Stimulated activated CD4-positive, alpha-beta T cell treated with anti-CD3 and anti-CD28 coated beads, Interleukin-1b, Interleukin-23, amount 100 ng/mL, for 1 hour (primary cell): ENCODE measurements around the gene ITGAD.
A peak's percentile ranks its signal among the peaks of the same experiment; 100 is the strongest.
"Not testable (repeated sequence)": the region's sequence is repeated elsewhere in the genome, so short reads cannot be mapped to it uniquely, and the experiment has no call there.

ENCODE experiments used
- DNase-seq, 2 donors: peaks; one replicate each; pipeline ENCODE4 v3.0.0-alpha.2; 2020; ENCODE audit warnings: low read depth in 2 of 2

The ITGAD gene

DNA sequence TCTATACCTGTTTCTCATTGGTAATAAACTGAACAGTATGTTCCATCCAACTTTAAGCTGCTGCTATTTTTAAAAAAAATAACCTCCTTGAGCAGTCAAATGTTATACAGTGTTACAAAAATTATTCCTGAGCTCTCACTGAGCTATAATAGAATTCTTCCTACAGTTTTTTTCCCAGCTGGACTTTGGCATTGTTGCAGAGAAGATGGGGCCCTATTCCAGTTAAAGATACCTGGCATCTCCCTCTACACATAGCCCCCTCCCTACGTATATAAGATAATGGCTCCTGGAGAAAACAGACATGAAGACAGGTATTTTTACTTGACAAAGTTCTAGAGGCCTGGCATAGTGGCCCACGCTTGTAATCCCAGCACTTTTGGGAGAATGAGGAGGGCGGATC lies 36.7 kb downstream of the ITGAD start:
- no peak for DNase-seq

DNA sequence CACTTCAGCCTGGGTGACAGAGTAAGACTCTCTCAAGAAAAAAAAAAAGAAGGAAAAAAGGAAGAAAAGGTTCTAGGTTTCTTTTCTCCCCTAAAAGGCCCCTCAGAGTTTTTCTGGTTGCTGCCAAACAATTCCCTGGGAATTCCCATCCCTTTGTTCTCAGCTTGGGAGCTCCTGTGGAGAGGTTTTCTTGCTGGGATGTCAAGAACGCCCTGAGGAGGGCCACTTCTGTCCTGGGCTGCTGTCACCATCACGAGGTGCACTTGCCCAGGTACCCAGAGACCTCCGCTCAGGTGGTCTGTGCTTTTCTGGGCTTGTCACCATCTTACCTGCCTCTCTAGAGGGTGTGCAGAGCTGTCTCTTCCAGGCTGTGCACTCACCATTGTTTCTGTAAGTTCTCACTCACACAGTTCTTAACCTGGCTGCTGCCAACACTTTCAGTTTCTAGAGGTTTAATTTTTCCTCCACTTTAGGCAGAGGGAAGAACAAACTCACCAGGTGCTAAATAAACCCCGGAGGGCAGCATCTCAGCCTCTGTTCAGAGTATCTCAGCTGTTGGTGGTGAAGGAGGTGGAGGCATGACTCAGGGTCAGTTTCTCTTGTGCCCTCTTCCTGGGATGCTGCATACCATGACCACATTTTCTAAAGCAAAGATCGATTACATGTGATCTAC lies 37.4 kb downstream of the ITGAD start:
- DNase-seq, result no peak

- no peak for DNase-seq
These were observed 42.4 kb downstream of the ITGAD start for GRCh38 chr16:31435341-31436220.

DNA sequence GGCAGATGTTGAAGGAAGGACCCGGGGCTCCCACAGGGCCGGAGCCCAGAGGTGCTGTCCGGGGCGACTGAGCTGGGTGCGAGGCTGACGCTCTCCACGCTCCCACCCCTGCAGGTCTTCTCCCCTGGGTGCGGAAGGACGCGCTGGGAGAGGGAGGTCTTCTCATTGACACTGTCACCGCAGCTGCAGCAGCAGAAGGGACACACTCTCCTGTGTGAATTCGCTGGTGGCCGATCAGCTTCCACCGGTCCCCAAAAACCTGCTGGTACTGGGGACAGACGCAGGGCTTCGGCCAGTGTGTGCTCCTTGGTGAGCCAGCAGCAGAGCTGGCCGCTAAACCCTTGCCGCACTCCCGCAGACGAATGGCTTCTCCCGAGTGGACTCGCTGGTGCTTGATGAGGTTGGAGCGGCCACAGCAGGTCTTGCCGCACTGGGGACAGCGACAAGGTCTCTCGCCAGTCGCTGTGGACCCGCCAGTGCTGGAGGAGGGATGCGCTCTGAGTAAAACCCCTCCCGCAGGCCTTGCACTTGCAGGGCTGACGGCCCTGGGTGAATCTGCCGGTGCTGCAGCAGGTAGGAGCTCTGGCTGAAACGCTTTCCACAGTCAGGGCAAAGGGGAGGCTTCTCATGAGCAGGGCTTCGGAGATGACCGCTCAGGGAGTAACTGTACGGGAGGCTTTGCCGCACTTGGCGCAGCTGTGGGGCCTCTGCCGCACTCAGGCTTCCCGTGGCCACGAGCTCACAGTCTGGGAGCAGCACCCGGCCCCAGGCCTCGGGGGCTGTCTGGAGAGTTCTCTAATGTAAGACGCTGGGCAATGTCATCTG lies 43.3 kb downstream of the ITGAD start:
- no peak for DNase-seq

- no peak for DNase-seq
These were observed 45.3 kb downstream of the ITGAD start for GRCh38 chr16:31438414-31438813.

- DNase-seq, result not testable (repeated sequence)
These were observed 45.9 kb downstream of the ITGAD start for GRCh38 chr16:31439023-31439422.

DNA sequence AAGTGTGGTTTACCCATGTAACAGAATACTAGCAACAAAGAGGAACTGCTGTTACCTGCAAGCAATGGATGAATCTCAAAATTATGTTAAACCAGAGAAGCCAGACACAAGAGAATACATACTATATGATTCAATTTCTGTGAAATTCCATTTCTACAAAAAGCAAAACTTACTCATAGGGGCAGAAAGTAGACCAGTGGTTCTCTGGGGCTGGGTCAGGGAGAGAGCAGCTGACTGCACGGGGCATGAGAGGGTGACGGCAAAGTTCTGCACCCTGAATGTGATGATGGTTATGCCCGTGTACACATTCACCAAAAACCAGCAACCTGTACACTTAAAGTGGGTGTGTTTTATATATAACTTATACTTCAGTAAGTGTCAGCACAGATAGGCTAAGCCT lies 46.4 kb downstream of the ITGAD start:
- no peak for DNase-seq

DNA sequence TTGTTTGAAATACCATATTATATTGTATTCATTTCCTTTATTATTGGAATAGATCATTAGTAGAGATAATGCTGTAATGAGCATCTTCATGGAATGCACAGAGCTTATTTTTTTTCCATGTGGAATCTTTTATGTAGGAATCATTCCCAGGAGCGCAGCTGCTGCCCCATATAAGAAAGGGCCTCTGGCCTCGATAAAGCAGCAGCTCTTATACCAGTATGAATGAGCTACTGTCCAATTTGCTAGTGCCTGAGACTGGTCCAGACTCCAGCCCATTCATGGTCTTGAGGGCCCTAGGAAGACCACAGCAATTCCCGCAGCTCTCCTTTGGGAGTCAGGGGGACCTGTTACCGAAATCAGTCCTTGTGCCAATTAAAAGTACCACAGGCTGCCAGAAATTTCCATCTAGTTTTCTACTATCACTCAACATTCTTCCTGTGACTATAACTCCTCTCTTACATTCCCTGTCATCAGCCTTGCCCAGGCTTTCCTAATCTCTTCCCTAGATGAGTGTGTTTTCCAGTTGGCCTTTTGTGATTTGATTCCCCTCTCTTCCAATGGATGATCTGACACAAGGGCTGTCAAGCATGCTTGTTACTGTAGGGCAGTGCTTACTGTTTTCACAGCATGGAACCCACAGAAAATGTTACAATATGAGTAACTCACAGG lies 47.5 kb downstream of the ITGAD start:
- no peak for DNase-seq

- DNase-seq, result no peak
These were observed 48.8 kb downstream of the ITGAD start for GRCh38 chr16:31441956-31442355.

DNA sequence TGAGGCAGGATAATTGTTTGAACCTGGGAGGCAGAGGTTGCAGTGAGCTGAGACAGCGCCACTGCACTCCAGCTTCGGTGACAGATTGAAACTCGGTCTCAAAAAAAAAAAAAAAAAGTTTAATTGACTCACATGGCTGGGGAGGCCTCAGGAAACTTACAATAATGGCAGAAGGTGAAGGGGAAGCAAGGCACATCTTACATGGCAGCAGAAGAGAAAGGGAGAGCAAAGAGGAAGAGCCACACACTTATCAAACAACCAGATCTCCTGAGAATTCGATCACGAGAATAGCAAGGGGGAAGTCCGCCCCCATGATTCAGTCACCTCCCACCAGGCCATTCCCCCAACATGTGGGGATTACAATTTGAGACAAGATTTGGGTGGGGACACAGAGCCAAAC lies 52.8 kb downstream of the ITGAD start:
- not testable (repeated sequence) for DNase-seq

DNA sequence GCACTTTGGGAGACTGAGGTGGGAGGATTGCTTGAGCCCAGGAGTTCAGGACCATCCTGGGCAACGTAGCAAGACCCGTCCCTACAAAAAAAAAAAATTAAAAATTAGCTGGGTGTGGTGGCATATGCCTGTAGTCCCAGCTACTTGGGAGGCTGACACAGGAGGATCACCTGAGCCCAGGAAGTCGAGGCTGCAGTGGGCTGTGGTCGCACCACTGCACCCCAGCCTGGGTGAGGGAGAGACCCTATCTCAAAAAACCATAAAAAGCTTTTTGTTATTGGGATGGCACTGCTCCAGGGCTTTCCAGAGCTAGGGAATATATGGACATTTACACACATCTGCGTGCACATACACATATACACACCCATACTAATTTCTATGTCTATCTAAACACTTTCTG lies 58.1 kb downstream of the ITGAD start:
- no peak for DNase-seq

- DNase-seq, result no peak
These were observed 58.7 kb downstream of the ITGAD start for GRCh38 chr16:31451681-31452351.

DNA sequence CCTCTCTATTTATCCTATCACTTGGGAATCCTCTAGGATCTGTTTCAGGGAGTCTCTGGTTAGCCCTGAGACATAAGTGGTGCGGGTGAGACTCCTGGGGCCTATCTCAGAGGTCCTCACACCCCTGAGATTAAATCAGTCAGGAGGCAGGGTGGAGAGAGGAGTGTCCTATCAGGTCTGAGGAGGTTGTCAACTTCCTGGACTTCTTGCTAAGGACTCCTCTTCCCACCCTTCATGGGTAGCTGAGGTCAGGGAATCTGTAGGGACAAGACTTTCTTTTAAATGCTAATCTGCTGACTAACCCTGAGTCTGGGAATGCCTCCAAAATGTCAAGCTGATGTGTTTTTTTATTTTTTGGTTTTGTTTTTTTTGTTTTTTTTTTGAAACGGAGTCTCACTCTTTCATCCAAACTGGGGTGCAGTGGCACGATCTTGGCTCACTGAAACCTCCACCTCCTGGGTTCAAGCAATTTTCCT lies 59.5 kb downstream of the ITGAD start:
- DNase-seq, result no peak

GRCh38 chr16:31453255-31454204 lies 60.4 kb downstream of the ITGAD start:
- DNase-seq, result no peak

DNA sequence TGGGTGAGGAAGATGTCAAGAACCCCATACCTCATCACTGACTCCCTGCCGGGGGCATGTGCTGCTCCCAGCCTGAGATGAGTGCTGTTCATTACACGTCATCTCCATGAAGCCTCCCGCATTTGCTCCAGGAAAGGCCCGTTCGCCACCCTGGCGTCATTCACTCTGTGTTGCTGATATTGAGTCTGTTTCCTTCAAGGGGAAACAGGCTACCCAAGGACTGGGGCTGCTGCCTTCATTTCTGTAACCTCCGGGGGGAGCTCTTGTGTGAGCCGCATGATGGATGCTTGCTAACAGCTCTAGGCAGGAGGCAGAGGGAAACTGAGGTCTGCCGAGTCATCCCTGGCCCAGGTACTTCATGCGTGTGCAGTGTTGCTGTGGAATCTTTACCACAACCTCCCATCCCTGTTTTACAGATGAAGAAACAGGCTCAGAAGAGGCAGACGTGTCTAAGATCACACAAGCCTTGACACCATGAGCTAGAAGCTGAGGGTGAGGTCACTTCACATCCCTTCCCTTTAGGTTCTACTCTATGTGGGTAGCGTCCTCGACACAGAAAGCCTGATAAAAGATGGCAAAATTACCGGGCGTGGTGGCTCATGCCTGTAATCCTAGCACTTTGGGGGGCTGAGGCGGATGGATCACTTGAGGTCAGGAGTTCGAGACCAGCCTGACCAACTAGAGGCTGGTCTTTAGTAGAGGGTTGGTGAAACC lies 62.6 kb downstream of the ITGAD start:
- no peak for DNase-seq

DNA sequence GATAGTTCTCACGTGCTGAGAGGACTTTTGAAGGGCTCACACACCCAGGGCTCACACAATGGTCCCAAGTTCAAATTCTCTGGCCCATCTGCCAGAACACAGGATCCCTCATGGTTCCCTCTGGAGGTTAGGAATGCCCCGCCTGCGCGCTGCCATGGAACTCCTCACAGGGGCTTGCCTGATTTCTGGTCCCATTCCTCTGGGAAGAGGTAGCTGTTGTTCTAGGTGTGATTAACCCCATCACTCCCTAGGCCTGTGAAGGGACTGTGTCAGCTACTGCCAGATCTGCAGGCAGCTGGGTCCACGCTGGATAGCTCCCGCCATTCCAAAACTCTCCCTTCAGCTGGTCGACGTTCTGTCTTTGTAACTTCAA lies 63.8 kb downstream of the ITGAD start:
- no peak for DNase-seq

DNA sequence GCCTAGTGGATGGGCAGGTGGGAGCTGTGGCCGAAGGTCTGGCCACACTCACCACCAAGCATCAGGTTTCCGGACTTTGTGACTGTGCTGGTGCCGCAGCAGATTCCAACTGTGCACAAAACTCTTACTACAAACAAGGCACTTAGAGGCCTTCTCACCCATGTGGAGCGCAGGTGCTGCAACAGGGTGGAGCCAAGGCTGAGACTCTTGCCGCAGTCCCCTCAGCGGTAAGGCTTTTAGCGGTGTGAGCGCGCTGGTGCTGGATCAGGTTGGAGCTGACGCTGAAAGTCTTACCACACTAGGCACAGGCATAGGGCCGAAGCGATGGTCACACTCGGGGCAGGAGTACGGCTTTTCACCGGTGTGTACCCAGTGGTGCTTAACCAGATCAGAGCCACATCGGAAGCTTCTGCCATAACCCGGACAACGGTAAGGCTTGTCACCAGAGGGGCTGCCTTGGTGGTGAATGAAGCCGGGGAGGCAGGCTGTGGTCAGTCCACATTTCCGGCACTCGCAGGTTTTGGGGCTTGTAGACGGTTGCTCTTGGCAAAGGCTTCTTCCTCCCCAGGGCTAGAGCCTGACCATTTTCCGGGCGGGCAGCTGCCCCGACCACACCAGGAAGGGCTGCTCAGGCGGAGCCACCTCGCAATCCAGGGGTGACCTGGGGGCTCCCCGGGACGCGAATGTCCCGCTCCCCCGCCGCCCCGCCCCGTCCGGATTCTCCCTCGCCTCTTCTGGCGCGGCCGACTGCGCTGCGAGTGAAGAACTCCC lies 65.1 kb downstream of the ITGAD start:
- DNase-seq, result peak in 1 of 2 donors; percentile 27

GRCh38 chr16:31458844-31459686 lies 65.9 kb downstream of the ITGAD start, which contains the start of gene ARMC5:
TSS of gene ARMC5 (plus strand) at chr16:31459501. CDS start at chr16:31459525, 24 bp downstream.
- DNase-seq, result peak; percentile 84 to 93
